HepG2 (cell line): ENCODE results near the gene EOGT. TPM values are rescaled to one million over a fixed set of nuclear protein-coding genes. Genes with fewer than 3 reads are reported as not detected.
A peak's percentile ranks its signal among the peaks of the same experiment; 100 is the strongest.

Experiments
- AFF4 ChIP-seq: sonication (generic); formaldehyde crosslinking; IDR thresholded peaks from 2 replicates; pipeline ENCODE4 v1.4.0; 2020; ENCODE audit warnings: missing genetic modification reagents
- BRCA1 ChIP-seq: sonication (generic); formaldehyde crosslinking; IDR thresholded peaks from 2 replicates; pipeline ENCODE4 v1.4.0; 2020; ENCODE audit warnings: missing genetic modification reagents
- E2F5 ChIP-seq: sonication (generic); formaldehyde crosslinking; conservative IDR thresholded peaks from 2 replicates; pipeline ENCODE4 v1.4.0; 2020; ENCODE audit warnings: missing genetic modification reagents
- GMEB1 ChIP-seq: sonication (generic); formaldehyde crosslinking; IDR thresholded peaks from 2 replicates; pipeline ENCODE4 v1.5.1; 2020; ENCODE audit warnings: missing genetic modification reagents, mild to moderate bottlenecking, borderline replicate concordance
- NFKBIZ ChIP-seq: IDR thresholded peaks from 2 replicates; pipeline ENCODE4 v1.6.1; 2018; ENCODE audit warnings: missing genetic modification reagents, missing compliant biosample characterization
- TFE3 ChIP-seq: IDR thresholded peaks from 2 replicates; pipeline ENCODE4 v1.6.1; 2016
- ZNF160 ChIP-seq: sonication (generic); formaldehyde crosslinking; IDR thresholded peaks from 2 replicates; pipeline ENCODE4 v1.8.0; 2022; ENCODE audit warnings: mild to moderate bottlenecking, inconsistent platforms, missing genetic modification reagents
- ZNF253 ChIP-seq: sonication (generic); formaldehyde crosslinking; IDR thresholded peaks from 2 replicates; pipeline ENCODE4 v1.8.0; 2022; ENCODE audit warnings: mild to moderate bottlenecking, missing genetic modification reagents, borderline replicate concordance
- ZNF616 ChIP-seq: sonication (generic); formaldehyde crosslinking; IDR thresholded peaks from 2 replicates; pipeline ENCODE4 v1.5.0; 2020; ENCODE audit warnings: low read depth, mild to moderate bottlenecking, missing genetic modification reagents
- polyA plus RNA-seq, 8 experiments: library from polyadenylated mRNA; depleted of rRNA in 3 of 8; stranded (reverse) in 7 of 8; unstranded in 1 of 8; fragments of >200 nt; fragmentation: Illumina TruSeq in 4 of 8; extraction: Trizol in 4 of 8; gene quantifications; 2 replicates each; pipeline versions ENCODE4 v1.2.1 to v1.2.3, GENCODE V29; 2011 to 2016; ENCODE audit warnings: low read depth in 4 of 8, missing spikeins in 1 of 8, mixed read lengths in 1 of 8; ENCODE audit not compliant: insufficient read depth in 1 of 8
- total RNA-seq, 5 experiments: library from RNA; depleted of rRNA; stranded (reverse); fragments of >200 nt; fragmentation: Illumina TruSeq; extraction: Trizol; gene quantifications; 2 replicates each; pipeline ENCODE4 v1.2.3, GENCODE V29; 2016; ENCODE audit warnings: low read depth in 1 of 5
- TF ChIP-seq, protein P1 (sequence below): sonication (generic); formaldehyde crosslinking; IDR thresholded peaks from 2 replicates; pipeline ENCODE4 v1.4.0; 2020; ENCODE audit warnings: missing genetic modification reagents

Gene EOGT
- total and polyA plus RNA-seq, 2 of the 13 experiments (the other 11 are each of a cell fraction or from before 2014, with no cell fraction given), result 4.5 to 18.6 TPM

- TF ChIP-seq, protein P1, sequence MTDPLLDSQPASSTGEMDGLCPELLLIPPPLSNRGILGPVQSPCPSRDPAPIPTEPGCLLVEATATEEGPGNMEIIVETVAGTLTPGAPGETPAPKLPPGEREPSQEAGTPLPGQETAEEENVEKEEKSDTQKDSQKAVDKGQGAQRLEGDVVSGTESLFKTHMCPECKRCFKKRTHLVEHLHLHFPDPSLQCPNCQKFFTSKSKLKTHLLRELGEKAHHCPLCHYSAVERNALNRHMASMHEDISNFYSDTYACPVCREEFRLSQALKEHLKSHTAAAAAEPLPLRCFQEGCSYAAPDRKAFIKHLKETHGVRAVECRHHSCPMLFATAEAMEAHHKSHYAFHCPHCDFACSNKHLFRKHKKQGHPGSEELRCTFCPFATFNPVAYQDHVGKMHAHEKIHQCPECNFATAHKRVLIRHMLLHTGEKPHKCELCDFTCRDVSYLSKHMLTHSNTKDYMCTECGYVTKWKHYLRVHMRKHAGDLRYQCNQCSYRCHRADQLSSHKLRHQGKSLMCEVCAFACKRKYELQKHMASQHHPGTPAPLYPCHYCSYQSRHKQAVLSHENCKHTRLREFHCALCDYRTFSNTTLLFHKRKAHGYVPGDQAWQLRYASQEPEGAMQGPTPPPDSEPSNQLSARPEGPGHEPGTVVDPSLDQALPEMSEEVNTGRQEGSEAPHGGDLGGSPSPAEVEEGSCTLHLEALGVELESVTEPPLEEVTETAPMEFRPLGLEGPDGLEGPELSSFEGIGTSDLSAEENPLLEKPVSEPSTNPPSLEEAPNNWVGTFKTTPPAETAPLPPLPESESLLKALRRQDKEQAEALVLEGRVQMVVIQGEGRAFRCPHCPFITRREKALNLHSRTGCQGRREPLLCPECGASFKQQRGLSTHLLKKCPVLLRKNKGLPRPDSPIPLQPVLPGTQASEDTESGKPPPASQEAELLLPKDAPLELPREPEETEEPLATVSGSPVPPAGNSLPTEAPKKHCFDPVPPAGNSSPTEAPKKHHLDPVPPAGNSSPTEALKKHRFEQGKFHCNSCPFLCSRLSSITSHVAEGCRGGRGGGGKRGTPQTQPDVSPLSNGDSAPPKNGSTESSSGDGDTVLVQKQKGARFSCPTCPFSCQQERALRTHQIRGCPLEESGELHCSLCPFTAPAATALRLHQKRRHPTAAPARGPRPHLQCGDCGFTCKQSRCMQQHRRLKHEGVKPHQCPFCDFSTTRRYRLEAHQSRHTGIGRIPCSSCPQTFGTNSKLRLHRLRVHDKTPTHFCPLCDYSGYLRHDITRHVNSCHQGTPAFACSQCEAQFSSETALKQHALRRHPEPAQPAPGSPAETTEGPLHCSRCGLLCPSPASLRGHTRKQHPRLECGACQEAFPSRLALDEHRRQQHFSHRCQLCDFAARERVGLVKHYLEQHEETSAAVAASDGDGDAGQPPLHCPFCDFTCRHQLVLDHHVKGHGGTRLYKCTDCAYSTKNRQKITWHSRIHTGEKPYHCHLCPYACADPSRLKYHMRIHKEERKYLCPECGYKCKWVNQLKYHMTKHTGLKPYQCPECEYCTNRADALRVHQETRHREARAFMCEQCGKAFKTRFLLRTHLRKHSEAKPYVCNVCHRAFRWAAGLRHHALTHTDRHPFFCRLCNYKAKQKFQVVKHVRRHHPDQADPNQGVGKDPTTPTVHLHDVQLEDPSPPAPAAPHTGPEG (CRISPR knock-in tag), result no peak
- TF ChIP-seq E2F5 (CRISPR knock-in tag) (no peak), NFKBIZ (CRISPR knock-in tag) (0 out of 2 replicates have a peak, but pooled peaks have one; percentile 40), GMEB1 (no peak; the same call in 1 of the 2 replicates), ZNF253 (CRISPR knock-in tag) (no peak), TFE3 (no peak), BRCA1 (CRISPR knock-in tag) (no peak), ZNF160 (CRISPR knock-in tag) (no peak), AFF4 (CRISPR knock-in tag) (no peak), ZNF616 (CRISPR knock-in tag) (no peak)
- TF ChIP-seq, all 625 proteins: peak for 24
Observed at GRCh38 chr3:69052472-69052898, 39.0 kb upstream of the EOGT start (continued).
